GM21381 (cell line): ENCODE measurements around the gene ARHGEF37.
A peak's percentile ranks its signal among the peaks of the same experiment; 100 is the strongest.
"Not testable (repeated sequence)": the region's sequence is repeated elsewhere in the genome, so short reads cannot be mapped to it uniquely, and the experiment has no call there.

ENCODE experiments used
- ATAC-seq: cut with Tn5 transposase; IDR thresholded peaks from one replicate; pipeline ENCODE4 v1.9.1; 2021; ENCODE audit warnings: mild to moderate bottlenecking, moderate library complexity; ENCODE audit not compliant: unreplicated experiment

Gene ARHGEF37

GRCh38 chr5:149667084-149667828 lies 86.0 kb downstream of the ARHGEF37 start:
- ATAC-seq, result no peak

GRCh38 chr5:149667829-149668330 lies 86.6 kb downstream of the ARHGEF37 start:
- no peak for ATAC-seq

DNA sequence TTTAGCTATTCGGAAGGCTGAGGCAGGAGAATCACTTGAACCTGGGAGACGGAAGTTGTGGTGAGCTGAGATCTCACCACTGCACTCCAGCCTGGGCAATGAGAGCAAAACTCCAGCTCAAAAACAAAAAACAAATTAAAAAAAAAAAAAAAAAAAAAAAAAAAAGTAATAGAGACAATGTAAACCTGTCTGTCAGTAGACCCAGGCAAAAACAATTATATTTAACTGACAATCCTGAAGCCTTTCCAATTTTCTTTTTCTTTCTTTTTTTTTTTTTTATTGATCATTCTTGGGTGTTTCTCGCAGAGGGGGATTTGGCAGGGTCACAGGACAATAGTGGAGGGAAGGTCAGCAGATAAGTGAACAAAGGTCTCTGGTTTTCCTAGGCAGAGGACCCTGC lies 88.0 kb downstream of the ARHGEF37 start:
- not testable (repeated sequence) for ATAC-seq

- no peak for ATAC-seq
Observed at GRCh38 chr5:149671544-149671943, 90.2 kb downstream of the ARHGEF37 start.

GRCh38 chr5:149672701-149673476 lies 91.6 kb downstream of the ARHGEF37 start:
- ATAC-seq, result no peak

- no peak for ATAC-seq
Observed at GRCh38 chr5:149674686-149675085, 93.4 kb downstream of the ARHGEF37 start.

GRCh38 chr5:149675610-149676201 lies 94.4 kb downstream of the ARHGEF37 start:
- ATAC-seq, result no peak

DNA sequence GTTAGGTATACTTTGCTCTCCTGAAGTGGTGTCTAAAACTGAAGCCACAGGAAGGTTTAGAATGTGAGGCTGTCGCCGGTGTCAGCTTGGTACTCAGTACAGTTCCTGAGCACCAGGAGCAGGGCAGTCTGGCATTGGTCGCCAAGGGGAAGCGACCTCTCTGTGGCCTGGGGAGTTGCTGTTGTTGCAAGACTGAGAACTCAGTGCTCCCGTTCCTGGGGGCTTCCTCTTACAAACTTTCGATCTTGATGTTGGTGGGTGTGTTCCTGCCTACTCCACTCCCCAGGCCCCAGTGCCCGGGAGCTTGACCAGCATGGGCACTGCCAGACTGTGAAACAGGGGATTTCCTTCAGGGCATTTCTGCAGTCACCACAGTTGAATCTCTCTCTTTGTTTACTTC lies 96.4 kb downstream of the ARHGEF37 start:
- ATAC-seq, result no peak

DNA sequence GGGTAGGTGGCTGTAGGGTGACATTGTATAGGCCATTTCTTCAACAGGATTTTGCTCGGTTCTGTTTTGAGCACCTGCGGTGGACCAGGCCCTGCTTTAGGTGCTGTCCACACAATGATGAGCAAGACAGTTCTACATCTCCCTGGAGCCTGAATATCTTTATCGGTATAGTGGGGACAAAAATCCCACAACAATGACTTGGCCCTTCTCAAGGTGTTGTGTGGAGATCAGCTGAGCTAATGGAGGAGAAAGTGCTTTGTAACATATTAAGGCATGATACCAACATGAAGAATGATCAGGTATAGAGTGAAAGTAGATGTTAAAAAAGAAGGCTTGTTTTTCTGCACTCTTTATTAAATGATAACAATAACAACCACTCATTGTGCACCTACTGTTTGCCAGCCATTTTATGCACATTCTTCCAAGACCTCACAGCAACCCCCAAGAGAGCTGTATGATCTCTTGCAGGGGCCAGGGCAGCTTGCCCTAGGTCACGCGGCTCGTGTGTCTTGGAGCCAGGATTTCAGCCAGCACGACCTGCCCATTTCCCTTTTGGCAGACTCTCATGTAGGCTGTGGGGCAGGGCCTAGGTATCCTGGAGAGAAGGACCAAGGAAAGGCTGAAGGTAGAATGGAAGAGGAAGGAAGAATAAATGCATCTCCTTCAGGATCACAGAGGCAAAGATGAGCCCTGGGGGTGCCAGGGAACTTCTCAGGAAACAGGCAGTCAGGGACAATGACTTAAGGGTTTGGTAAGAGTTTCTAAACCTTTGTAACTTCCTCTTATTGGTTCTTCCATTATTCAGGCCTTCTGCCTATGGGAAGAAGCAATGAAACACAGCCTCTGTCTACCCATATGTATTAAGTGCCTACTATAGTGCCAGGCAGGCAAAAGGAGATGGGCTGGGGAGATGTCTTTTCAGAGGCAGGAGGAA lies 98.8 kb downstream of the ARHGEF37 start:
- ATAC-seq, result peak; percentile 4

DNA sequence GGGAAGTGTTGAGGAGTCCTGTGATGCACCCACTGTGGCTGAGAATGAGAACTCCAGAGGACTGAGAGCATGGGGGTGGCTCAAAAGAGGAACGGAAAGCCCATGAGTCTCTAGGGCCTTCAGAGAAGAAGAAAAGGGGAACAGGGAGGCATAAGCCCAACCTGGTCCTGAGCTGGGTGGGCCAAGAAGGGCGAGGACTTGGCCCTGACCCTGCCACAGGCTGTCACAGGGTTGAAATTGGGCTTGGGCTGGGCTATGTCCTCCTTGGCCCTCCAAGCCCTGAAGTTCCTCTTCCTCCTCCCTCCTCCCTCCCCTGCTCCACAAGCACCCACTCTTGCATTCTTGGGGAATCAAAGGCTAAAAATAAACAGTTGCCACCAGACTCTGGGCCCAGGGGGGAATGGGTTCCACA lies 99.5 kb downstream of the ARHGEF37 start:
- peak; percentile 99 for ATAC-seq

- no peak for ATAC-seq
Observed at GRCh38 chr5:149681252-149681651, 100.0 kb downstream of the ARHGEF37 start.

DNA sequence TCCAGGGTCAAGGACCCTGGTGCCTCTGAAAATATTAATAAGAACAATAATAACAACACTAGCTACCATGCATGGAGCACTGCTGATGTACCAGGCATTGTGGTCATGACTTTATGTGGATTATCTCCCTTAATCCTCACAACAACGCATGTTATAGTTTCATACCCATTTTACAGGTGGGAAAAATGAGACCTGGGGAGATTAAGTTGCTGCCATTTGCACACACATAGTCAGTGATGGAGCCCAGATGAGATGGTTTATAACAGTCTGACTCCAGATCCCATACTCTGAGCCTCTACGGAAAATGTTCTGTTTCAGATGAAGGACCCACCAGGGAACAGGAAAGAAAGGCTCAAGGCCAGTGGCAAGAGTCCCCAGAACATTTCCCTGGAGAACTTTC lies 100.6 kb downstream of the ARHGEF37 start:
- ATAC-seq, result no peak

- no peak for ATAC-seq
Observed at GRCh38 chr5:149682532-149683075, 101.3 kb downstream of the ARHGEF37 start.

GRCh38 chr5:149683964-149684363 lies 102.7 kb downstream of the ARHGEF37 start:
- ATAC-seq, result no peak

DNA sequence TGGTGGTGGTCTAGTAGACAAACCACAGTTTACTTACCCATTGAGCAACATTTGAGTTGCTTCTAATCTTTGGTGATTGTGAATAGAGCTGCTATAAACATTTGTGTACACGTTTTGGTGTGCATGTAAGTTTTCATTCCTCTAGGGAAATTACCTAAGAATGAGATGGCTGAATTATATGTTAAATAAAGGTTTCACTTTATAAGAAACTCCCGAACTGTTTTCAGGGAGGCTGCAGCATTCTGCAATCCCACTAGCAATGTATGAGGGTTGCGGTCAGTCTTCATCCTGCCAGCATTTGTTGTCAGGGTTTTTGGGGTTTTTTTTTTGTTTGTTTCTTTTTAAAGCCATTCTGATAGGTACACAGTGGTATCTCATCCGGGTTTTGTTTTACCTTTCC lies 103.1 kb downstream of the ARHGEF37 start:
- no peak for ATAC-seq
